GM12875 (cell line): ENCODE data around the gene LCLAT1.
"Not testable (repeated sequence)": the region's sequence is repeated elsewhere in the genome, so short reads cannot be mapped to it uniquely, and the experiment has no call there.

Source experiments
- H3K4me3 ChIP-seq: one replicate; pipeline ENCODE4 v1.5.1; 2011; ENCODE audit warnings: low read depth, low read length, control low read depth
- TF ChIP-seq, protein P1 (sequence below): IDR thresholded peaks from 2 replicates; pipeline ENCODE4 v1.5.1; 2011; ENCODE audit warnings: low read depth, mild to moderate bottlenecking, control low read depth, inconsistent platforms, low read length, moderate library complexity, borderline replicate concordance; ENCODE audit not compliant: insufficient read depth

The LCLAT1 gene

DNA sequence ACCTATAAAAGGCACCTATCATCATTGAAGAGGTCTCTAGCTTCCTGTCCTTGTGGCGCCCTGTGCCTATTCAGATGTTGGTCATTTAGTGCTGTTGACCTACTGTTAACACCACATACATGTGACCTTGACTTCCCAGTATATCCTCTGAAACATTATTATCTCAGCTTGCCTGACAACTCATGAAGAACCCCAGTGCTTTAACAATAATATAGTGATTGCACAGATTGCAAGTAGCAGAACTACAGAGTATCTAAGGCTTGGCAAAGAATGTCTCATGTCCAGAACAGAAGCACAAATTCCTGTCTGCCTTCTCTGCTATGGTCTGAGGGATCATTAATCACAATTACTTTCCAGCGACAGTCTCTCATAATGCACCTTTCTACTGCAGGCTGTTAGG, 165.3 kb downstream of the LCLAT1 start:
- TF ChIP-seq, protein P1, sequence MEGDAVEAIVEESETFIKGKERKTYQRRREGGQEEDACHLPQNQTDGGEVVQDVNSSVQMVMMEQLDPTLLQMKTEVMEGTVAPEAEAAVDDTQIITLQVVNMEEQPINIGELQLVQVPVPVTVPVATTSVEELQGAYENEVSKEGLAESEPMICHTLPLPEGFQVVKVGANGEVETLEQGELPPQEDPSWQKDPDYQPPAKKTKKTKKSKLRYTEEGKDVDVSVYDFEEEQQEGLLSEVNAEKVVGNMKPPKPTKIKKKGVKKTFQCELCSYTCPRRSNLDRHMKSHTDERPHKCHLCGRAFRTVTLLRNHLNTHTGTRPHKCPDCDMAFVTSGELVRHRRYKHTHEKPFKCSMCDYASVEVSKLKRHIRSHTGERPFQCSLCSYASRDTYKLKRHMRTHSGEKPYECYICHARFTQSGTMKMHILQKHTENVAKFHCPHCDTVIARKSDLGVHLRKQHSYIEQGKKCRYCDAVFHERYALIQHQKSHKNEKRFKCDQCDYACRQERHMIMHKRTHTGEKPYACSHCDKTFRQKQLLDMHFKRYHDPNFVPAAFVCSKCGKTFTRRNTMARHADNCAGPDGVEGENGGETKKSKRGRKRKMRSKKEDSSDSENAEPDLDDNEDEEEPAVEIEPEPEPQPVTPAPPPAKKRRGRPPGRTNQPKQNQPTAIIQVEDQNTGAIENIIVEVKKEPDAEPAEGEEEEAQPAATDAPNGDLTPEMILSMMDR = no peak
- H3K4me3 ChIP-seq = no peak overlapping the region

DNA sequence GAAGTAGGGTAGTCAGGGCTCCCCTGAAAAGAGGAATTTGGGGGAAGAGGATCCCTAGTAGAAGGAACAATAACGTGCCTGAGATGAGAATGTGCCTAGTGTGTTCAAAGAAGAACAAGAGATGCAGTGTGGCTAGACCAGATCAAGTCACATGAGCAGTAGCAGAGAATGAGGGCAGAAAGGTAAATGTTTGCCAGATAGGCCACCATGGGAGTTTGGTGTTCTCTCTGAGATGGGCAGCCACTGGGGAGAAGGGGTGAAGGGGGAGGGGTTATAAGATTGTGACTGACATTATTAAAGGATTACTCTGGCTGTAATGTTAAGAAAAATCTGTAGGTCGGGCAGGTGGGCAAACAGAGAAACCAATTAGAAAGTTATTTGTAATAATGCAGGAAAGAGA, 166.0 kb downstream of the LCLAT1 start:
- H3K4me3 ChIP-seq = no peak overlapping the region
- TF ChIP-seq, protein P1 = no peak

DNA sequence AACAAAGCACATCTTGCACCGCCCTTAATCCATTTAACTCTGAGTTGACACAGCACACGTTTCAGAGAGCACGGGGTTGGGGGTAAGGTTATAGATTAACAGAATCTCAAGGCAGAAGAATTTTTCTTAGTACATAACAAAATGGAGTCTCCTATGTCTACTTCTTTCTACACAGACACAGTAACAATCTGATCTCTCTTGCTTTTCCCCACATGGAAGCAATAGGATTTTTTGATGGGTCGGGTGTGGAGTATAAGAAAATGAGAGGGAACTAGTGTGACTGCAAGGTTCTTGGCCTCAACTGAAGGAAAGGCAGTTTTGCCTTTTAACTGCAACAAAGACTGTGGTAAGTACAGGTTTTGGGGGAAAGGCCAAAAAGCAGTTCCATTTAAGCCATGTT, 167.2 kb downstream of the LCLAT1 start:
- H3K4me3 ChIP-seq = not testable (repeated sequence)

DNA sequence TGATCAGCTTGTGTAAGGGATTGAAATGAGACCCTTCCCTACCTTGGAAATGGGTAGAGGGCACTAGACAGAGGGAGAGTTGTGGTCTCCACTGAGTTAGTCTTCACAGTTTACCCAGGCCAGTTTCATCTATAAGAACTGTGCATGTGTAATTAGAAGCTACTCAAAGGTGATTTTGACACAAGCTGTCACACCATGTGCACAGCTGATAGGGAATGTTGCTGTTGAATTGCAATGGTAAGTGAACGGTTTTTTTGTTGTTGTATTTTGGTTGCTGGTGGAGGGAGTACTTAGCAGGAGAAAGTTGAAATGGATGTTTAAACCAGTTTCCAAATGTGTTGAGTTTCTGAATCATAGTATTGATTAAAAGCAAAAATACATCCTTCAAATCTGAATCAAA, 168.9 kb downstream of the LCLAT1 start:
- no peak overlapping the region for H3K4me3 ChIP-seq
- TF ChIP-seq, protein P1 = no peak

DNA sequence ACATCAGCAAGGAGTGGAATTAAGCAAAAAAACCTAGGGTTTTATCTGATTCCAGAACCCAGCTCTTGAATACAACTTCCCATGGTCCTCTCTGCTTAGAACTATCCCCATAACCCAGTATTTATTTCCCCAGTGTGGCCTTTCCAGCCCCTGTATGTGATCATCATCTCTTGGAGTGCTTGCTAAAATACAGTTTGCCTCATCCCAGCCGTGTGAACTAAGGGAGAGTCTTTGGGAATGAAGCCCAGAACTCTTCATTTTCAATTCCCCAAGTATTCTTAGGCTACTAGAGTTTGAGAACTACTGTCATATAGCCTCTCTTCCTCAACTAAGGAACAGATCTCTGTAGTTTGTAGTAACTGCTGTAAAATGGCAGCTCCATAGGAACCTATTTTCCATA, 173.1 kb downstream of the LCLAT1 start:
- H3K4me3 ChIP-seq = no peak overlapping the region
- TF ChIP-seq, protein P1 = no peak

DNA sequence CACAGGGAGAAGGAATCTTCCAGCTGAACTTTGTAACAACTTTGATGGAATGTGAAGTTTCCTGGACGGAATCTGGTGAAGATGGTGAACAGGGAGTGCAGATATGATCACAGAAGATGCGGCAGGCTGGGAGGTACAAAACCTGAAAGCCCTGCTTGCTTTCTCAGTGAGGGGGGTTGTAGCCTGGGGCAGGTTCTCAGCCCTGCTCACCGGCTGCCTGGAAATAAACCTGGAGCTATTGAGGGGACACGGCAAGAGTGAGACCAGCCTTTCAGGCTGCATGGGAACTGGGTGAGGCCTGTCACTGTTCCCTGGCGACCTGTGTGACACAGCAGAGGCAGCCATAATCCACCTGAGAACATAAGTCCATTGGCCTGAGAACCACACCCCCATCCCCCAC, 174.8 kb downstream of the LCLAT1 start:
- TF ChIP-seq, protein P1 = no peak
- no peak overlapping the region for H3K4me3 ChIP-seq

DNA sequence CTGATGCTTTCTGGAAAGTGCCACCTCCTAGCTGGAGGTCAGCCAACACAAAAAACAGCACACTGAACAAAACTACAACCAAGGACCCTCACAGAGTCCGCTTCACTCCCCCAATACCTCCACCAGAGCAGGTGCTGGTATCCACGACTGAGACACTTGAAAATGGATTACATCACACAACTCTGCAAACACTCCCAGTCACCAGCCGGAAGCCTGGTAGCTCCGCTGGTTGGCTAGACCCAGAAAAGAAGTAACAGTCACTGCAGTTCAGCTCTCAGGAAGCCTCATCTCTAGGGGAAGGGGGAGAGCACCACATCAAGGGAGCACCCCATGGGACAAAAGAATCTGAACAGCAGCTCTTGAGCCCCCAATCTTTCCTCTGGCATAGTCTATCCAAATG, 175.4 kb downstream of the LCLAT1 start:
- no peak overlapping the region for H3K4me3 ChIP-seq
- TF ChIP-seq, protein P1 = no peak

DNA sequence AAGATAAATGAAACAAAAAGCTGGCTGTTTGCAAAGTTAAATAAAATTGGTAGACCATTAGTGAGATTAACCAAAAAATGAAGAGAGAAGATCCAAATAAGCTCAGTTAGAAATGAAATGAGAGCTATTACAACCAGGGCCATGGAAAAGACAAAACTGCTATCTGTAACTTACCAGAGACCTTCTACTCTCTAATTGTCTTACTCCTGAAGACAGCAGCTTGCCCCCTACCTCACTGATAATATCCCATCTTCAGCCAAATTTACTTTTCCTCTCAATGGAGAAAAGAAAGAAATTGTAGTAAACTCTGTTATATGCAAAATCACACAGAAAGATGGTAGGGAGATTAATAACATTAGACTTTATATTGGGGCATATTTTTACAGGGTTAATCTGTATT, 178.2 kb downstream of the LCLAT1 start:
- no peak overlapping the region for H3K4me3 ChIP-seq
- TF ChIP-seq, protein P1 = no peak
